A549 (cell line): Measurements from ENCODE around the gene FOSL2.

Experiments used
- BCL3 ChIP-seq: fragments of >200 bp; sonication (Bioruptor Twin); formaldehyde crosslinking; IDR thresholded peaks from 3 replicates; pipeline ENCODE4 v1.6.1; 2016
- CEBPB ChIP-seq, 2 experiments: fragments of >200 bp in 1 of 2; sonication (Bioruptor Twin) in 1 of 2; formaldehyde crosslinking in 1 of 2; IDR thresholded peaks; 2 replicates each; pipeline ENCODE4 v1.6.1; 2012 to 2016
- EP300 ChIP-seq, 2 experiments: fragments of >200 bp; sonication (Bioruptor Twin); formaldehyde crosslinking; IDR thresholded peaks; 2 replicates in 1 of 2; 3 replicates in 1 of 2; pipeline ENCODE4 v1.6.1; 2016 to 2017
- JUNB ChIP-seq: fragments of >200 bp; sonication (Bioruptor Twin); formaldehyde crosslinking; IDR thresholded peaks from 2 replicates; pipeline ENCODE4 v1.6.1; 2016
- KDM5A ChIP-seq: fragments of 200-600 bp; sonication (generic); IDR thresholded peaks from 2 replicates; pipeline ENCODE4 v1.6.1; 2016; ENCODE audit warnings: antibody characterized with exemption, mild to moderate bottlenecking
- MYC ChIP-seq: IDR thresholded peaks from 2 replicates; pipeline ENCODE4 v1.6.1; 2012; ENCODE audit warnings: mild to moderate bottlenecking, inconsistent platforms, low read length, improper control_type of control experiment, borderline replicate concordance
- POLR2A ChIP-seq: IDR thresholded peaks from 2 replicates; pipeline ENCODE4 v1.6.1; 2012; ENCODE audit warnings: mild to moderate bottlenecking, low read length
- TF ChIP-seq, protein P1 (sequence below): fragments of >200 bp; sonication (Bioruptor Twin); formaldehyde crosslinking; IDR thresholded peaks from 3 replicates; pipeline ENCODE4 v1.5.1; 2016

- TF ChIP-seq BCL3 (no peak), POLR2A (no peak), EP300 (IDR thresholded peaks at IDR 0.05) (no peak), JUNB (no peak), CEBPB (IDR thresholded peaks at IDR 0.05) (no peak), KDM5A (no peak), MYC (no peak)
- TF ChIP-seq, protein P1, sequence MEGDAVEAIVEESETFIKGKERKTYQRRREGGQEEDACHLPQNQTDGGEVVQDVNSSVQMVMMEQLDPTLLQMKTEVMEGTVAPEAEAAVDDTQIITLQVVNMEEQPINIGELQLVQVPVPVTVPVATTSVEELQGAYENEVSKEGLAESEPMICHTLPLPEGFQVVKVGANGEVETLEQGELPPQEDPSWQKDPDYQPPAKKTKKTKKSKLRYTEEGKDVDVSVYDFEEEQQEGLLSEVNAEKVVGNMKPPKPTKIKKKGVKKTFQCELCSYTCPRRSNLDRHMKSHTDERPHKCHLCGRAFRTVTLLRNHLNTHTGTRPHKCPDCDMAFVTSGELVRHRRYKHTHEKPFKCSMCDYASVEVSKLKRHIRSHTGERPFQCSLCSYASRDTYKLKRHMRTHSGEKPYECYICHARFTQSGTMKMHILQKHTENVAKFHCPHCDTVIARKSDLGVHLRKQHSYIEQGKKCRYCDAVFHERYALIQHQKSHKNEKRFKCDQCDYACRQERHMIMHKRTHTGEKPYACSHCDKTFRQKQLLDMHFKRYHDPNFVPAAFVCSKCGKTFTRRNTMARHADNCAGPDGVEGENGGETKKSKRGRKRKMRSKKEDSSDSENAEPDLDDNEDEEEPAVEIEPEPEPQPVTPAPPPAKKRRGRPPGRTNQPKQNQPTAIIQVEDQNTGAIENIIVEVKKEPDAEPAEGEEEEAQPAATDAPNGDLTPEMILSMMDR = no peak
Measured at GRCh38 chr2:28380219-28380618, 12.4 kb upstream of the FOSL2 start.
